Esophagus squamous epithelium (tissue), 5 donors: Measurements from ENCODE around the gene MAGI1. TPM values are rescaled to one million over a fixed set of nuclear protein-coding genes. Genes with fewer than 3 reads are reported as not detected.

Source experiments
- DNase-seq: peaks from one replicate; lab custom pipeline; 2025; lab: John Stamatoyannopoulos, UW
- H3K27ac ChIP-seq, 4 donors: fragments of 200-600 bp; sonication (generic); one replicate each; pipeline ENCODE4 v1.5.1; 2016 to 2019; ENCODE audit warnings: mild to moderate bottlenecking in 1 of 4
- H3K27me3 ChIP-seq, 4 donors: fragments of 200-600 bp; sonication (generic); 1 replicate in 3 of 4; 2 replicates in 1 of 4; pipeline versions ENCODE4 v1.5.1 to v1.6.0; 2017 to 2021; ENCODE audit warnings: antibody characterized with exemption in 1 of 4
- H3K36me3 ChIP-seq, 3 donors: fragments of 200-600 bp; sonication (generic); one replicate each; pipeline ENCODE4 v1.5.1; 2016 to 2019
- H3K4me1 ChIP-seq, 3 donors: fragments of 200-600 bp; sonication (generic); one replicate each; pipeline ENCODE4 v1.5.1; 2017 to 2019
- H3K4me3 ChIP-seq, 4 donors: fragments of 200-600 bp; sonication (generic); 1 replicate in 3 of 4; 2 replicates in 1 of 4; pipeline ENCODE4 v1.5.1; 2016 to 2019; ENCODE audit warnings: mild to moderate bottlenecking in 2 of 4, moderate library complexity in 1 of 4
- H3K9me3 ChIP-seq, 3 donors: fragments of 200-600 bp; sonication (generic); one replicate each; pipeline ENCODE4 v1.5.1; 2016 to 2019
- POLR2A ChIP-seq, 4 donors: fragments of 450-650 bp; IDR thresholded peaks; one replicate each; pipeline ENCODE4 v1.6.1; 2017; ENCODE audit warnings: antibody characterized with exemption in 4 of 4, mild to moderate bottlenecking in 4 of 4, moderate library complexity in 3 of 4
- WGBS, 2 donors: methylation state at CpG; one replicate each; pipeline ENCODE4 v1.1.5; 2018; 5-methylcytosine and 5-hydroxymethylcytosine counted together
- intact Hi-C: fragments of 100-400 bp; cut with DNase I; formaldehyde crosslinking; loops from one replicate; pipeline ENCODE4 v1.15.0; 2022
- total RNA-seq, 4 donors: library from RNA; depleted of rRNA; stranded (reverse); fragments of >200 nt; gene quantifications; one replicate each; pipeline ENCODE4 v1.1.0, GENCODE V29; 2016
- TF ChIP-seq, protein P1 (sequence below), 6 experiments: fragments of 450-650 bp in 4 of 6; fragments of 200-600 bp in 2 of 6; sonication (generic) in 2 of 6; IDR thresholded peaks; one replicate each; pipeline ENCODE4 v1.5.1; 2016 to 2019; ENCODE audit warnings: antibody characterized with exemption in 6 of 6, mild to moderate bottlenecking in 4 of 6, moderate library complexity in 4 of 6
- donor health status: DM: yes; HTN: yes; CAD: no.

The MAGI1 gene
- total RNA-seq, 4 donors from 2014 or later: 12.0 to 28.2 (median 21.1) TPM

DNA sequence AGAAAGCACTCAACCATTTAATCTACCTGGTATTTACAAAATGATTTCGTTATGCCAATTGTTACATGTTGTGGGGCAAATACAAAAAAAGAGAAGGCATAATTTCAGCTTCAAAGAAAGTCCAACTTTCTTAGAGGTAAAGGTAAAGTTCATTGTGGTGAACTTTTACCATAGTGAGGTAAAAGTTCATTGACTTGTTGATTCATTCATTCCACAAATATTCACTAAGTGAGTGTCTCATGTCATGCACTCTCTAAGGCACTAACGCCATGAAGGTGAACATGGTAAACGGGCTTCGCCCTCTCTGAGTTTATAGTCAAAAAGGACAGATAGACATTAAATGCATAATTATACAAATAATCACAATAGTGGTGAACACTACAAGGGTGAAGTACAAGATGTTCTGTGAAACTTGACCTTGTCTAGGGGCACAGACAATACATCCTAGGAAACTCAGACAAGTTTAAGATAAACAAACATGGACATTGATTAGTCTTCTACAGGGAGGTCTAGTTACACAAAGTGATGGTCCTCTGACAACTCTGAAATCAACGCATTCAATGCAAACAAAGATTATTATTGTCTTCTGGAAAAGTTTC is 378.6 kb downstream of the MAGI1 start:
- Histone ChIP-seq H3K36me3 (no peaks in the 10 kb centered on the region), H3K27me3 (no peaks in the 10 kb centered on the region), H3K9me3 (no peaks in the 10 kb centered on the region), H3K27ac (no peak overlapping the region), H3K4me3 (no peak overlapping the region), H3K4me1 (no peaks in the 10 kb centered on the region)
- DNase-seq: no peak
- TF ChIP-seq, protein P1, sequence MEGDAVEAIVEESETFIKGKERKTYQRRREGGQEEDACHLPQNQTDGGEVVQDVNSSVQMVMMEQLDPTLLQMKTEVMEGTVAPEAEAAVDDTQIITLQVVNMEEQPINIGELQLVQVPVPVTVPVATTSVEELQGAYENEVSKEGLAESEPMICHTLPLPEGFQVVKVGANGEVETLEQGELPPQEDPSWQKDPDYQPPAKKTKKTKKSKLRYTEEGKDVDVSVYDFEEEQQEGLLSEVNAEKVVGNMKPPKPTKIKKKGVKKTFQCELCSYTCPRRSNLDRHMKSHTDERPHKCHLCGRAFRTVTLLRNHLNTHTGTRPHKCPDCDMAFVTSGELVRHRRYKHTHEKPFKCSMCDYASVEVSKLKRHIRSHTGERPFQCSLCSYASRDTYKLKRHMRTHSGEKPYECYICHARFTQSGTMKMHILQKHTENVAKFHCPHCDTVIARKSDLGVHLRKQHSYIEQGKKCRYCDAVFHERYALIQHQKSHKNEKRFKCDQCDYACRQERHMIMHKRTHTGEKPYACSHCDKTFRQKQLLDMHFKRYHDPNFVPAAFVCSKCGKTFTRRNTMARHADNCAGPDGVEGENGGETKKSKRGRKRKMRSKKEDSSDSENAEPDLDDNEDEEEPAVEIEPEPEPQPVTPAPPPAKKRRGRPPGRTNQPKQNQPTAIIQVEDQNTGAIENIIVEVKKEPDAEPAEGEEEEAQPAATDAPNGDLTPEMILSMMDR (IDR thresholded peaks at IDR 0.05): no peak
- TF ChIP-seq POLR2A (IDR thresholded peaks at IDR 0.05): no peak
- WGBS, 2 donors: 82 to 91% methylated on average over 5 of the region's 5 CpGs
- intact Hi-C loops: no loop called here

DNA sequence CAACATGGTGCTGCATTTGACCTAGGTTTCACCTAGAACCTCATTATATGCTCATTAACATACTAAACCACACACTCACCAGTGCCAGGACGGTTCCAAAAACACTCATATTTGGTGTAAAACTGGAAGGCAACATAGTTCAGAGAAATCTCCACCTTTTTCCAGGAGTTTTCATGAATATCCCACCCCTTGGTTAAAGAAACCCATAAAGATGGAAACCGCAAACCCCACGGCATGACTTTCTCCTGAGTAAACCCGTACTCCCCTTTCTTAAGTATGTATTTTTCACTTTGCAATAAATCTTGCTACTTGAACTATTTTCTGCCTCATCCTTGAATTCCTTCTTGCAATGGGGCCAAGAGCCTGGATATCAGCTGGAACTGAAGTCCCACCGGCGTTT is 379.3 kb downstream of the MAGI1 start:
- TF ChIP-seq, protein P1 (IDR thresholded peaks at IDR 0.05): no peak
- no peak for TF ChIP-seq POLR2A (IDR thresholded peaks at IDR 0.05)
- intact Hi-C loops: no loop called here
- Histone ChIP-seq H3K36me3 (no peaks in the 10 kb centered on the region), H3K4me1 (no peaks in the 10 kb centered on the region), H3K9me3 (no peaks in the 10 kb centered on the region), H3K27me3 (no peaks in the 10 kb centered on the region), H3K4me3 (no peak overlapping the region), H3K27ac (no peak overlapping the region)
- WGBS, 2 donors: 87 to 89% methylated on average over 6 of the region's 6 CpGs
- no peak for DNase-seq

DNA sequence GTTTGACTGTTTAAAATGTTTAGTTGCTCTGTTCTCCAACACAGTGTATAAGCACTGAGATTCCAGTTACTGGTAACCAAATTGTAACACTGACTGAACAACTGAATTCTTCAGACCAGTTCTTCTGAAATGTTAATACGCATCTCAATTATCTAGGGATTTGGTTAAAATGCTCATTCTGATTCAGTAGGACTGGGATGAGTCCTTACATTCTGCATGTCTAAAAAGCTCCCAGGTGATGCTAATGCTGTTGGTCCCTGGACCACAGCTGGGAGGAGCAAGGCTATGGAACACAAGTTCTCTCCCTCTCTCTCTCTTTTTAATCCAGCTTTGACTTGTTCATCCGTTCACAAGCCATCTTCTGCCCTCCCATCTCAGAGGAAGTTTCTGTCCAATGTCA is 380.3 kb downstream of the MAGI1 start:
- no peaks in the 10 kb centered on the region for H3K36me3 ChIP-seq
- no peaks in the 10 kb centered on the region for H3K9me3 ChIP-seq
- no peaks in the 10 kb centered on the region for H3K4me1 ChIP-seq
- no peak for DNase-seq
- TF ChIP-seq POLR2A (IDR thresholded peaks at IDR 0.05): no peak
- TF ChIP-seq, protein P1 (IDR thresholded peaks at IDR 0.05): no peak
- WGBS, 2 donors: 85% methylated on average over 2 of the region's 2 CpGs
- H3K27me3 ChIP-seq: no peaks in the 10 kb centered on the region
- no peak overlapping the region for H3K4me3 ChIP-seq
- intact Hi-C loops: no loop called here
- H3K27ac ChIP-seq: no peak overlapping the region

DNA sequence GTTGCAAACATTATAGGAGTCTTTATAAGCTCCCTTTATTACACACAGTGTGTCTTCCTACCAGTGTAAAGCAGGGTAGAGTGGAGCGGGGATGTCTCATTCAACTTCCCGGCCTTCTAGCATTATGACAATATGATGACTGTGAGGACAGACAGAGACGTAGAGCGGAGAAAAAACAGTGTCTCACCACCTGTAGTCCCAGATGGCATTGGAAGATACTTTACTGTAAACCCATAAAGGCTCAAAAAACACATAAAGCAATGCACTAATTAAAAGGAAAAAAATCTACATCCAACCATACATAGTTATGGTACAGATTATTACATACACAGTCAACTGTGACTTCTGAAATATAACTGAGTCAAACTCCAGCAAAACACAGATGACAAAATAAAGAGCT is 383.7 kb downstream of the MAGI1 start:
- Histone ChIP-seq H3K36me3 (no peaks in the 10 kb centered on the region), H3K27me3 (no peaks in the 10 kb centered on the region), H3K27ac (no peak overlapping the region), H3K4me3 (no peak overlapping the region), H3K4me1 (no peaks in the 10 kb centered on the region), H3K9me3 (no peaks in the 10 kb centered on the region)
- 95% methylated on average over 4 of the region's 4 CpGs for WGBS, 2 donors
- DNase-seq: no peak
- intact Hi-C loops: no loop called here
- TF ChIP-seq, protein P1 (IDR thresholded peaks at IDR 0.05): no peak
- no peak for TF ChIP-seq POLR2A (IDR thresholded peaks at IDR 0.05)

DNA sequence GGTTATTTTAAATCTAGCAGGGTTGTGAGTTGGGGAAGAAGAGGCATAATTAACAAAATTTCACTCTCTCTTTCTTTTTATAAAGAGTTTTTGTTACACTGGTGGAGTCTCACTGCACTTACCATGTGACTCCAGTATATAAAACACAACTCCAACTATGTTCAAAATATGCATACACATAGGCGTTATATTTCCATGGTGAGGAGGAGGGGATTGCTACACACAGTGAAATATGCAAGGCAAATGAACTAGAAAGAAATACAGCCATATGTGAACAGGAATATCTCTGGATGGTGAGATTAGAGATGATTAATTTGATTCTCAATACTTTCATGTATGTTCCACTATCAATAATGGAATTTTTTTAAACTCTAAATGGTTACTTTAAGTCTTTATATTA is 385.0 kb downstream of the MAGI1 start:
- Histone ChIP-seq H3K36me3 (no peaks in the 10 kb centered on the region), H3K27ac (no peak overlapping the region), H3K9me3 (no peaks in the 10 kb centered on the region), H3K4me1 (no peaks in the 10 kb centered on the region), H3K27me3 (no peaks in the 10 kb centered on the region), H3K4me3 (no peak overlapping the region)
- TF ChIP-seq, protein P1 (IDR thresholded peaks at IDR 0.05): no peak
- no peak for TF ChIP-seq POLR2A (IDR thresholded peaks at IDR 0.05)
- WGBS, 2 donors: 86 to 100% methylated on average over 1 of the region's 1 CpG
- no peak for DNase-seq
- intact Hi-C loops: no loop called here
